GM12874 (cell line): Measurements from ENCODE around the gene TEF.

Experiments
- TF ChIP-seq, protein P1 (sequence below): IDR thresholded peaks from 2 replicates; pipeline ENCODE4 v1.5.1; 2011; ENCODE audit warnings: low read depth, mild to moderate bottlenecking, control low read depth, low read length, moderate library complexity; ENCODE audit not compliant: insufficient read depth

Gene TEF

GRCh38 chr22:41429951-41430332 lies 48.2 kb downstream of the TEF start:
- TF ChIP-seq, protein P1, sequence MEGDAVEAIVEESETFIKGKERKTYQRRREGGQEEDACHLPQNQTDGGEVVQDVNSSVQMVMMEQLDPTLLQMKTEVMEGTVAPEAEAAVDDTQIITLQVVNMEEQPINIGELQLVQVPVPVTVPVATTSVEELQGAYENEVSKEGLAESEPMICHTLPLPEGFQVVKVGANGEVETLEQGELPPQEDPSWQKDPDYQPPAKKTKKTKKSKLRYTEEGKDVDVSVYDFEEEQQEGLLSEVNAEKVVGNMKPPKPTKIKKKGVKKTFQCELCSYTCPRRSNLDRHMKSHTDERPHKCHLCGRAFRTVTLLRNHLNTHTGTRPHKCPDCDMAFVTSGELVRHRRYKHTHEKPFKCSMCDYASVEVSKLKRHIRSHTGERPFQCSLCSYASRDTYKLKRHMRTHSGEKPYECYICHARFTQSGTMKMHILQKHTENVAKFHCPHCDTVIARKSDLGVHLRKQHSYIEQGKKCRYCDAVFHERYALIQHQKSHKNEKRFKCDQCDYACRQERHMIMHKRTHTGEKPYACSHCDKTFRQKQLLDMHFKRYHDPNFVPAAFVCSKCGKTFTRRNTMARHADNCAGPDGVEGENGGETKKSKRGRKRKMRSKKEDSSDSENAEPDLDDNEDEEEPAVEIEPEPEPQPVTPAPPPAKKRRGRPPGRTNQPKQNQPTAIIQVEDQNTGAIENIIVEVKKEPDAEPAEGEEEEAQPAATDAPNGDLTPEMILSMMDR = no peak

DNA sequence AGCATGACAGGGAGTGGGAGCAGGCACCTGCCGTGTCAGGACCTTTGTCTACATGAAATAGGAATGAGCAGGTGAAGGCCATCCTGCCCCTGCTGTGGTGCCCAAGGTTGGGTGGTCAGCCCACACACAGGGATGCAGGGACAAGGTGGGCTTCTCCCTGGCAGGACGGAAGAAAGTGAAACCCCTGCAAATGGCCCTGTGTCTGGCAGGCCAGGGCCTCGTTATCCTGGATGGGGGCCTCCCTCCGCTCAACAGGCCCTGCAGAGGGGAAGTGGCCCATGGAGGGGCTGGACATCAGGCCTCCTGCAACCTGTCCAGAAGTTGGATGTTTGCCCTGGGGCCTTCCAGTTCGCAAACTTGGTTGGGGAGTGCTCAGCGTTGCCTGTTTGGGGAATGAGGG lies 49.9 kb downstream of the TEF start:
- TF ChIP-seq, protein P1 = no peak

DNA sequence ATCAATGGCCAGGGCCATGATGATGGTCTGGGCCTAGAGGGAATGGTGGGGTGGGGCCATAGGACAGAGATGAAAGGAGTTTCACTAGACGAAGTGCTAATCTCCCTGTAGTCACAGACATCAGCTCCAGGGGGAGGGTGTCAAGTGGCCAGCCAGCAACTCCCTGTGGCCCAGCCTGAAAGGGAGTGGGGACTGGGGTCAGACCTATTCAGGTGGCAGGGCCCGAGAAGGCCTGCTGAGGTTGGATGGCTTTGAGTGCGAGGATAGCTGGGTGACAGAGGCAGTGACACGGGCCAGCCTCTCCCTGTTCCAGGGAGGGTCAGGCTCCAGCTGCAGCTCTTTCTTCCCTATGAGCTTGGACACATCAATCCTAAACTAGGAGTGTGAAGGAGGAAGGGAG lies 53.8 kb downstream of the TEF start:
- TF ChIP-seq, protein P1 = no peak

DNA sequence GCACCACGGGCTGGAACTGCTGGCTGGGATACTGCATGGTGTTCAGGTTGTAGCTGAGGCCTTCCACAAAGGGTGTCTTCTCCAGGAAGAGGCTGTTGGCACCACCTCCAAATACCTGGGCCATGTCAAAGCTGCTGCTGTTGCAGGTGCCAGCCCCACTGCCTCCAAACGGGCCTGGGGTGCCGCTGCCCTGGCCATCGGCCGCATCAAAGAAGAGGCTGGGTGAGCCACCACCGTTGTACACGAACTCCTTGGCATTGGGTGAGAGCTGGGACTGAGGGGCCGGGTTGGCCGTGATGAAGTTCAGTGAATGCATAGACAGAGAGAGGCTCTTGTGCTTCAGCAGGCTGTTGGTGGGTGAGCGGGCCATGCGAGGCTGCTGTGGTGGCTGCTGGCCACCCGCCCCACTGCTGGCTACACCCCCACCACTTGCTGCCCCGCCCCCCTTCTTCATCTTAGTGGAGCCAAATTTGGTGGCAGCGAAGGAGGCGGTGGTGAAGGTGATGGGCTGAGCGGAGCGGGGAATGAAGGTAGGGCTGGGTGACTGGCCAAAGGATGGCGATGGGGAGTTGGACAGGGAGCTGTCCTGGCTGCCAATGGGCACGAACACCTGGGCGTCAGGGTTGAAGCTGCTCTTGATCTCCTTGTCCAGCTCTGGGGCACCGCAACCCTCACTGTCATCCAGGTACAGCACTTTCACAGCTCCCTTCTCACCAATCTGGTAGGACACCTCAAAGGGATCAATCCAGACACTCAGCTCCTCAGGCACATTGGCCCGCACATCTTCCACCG lies 54.8 kb downstream of the TEF start:
- TF ChIP-seq, protein P1 = no peak

DNA sequence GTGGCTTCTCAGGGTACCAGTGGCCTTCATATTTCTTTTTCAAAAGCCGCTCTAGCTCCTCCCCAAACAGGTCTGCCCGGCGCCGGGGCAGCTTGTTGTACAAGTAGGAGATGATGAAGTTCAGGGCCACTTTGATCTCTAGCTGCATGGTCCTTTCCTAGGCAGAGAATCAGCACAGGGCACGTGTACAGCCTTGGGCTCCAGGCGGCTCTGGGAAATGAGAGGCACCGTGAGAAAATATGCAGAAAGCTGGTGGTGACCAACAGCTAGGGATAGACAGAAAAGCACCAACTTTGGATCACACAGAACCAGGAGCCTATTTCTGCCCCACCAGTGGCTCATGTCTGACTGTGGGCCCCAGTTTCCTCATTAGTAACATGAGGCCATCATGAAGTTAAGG lies 55.5 kb downstream of the TEF start:
- TF ChIP-seq, protein P1 = no peak

DNA sequence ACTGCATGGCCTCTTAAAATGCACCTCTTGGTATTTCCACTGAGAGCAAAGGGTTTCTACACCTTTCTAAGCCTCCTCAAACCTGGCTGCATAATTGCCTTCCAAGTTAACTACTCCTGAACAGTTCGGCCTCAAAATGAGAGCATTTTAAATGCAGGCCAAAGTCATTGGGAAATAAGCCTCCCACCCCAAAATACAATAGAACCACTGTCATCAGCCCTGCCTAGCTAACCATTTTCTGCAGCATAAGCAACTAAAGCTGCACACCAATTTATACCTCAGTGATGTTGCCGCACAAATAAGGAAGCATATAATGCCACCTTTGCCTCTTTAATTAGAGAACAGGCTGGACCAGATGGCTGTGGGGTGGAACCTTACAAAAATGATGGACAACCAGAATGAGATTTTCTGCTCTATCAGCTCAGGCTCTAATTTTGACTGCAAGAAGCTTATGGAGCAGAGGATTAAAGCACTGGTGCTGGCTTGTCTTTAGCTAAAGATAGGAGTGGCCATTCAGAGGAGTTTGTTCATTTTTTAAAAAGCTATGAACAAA lies 60.6 kb downstream of the TEF start:
- TF ChIP-seq, protein P1 = no peak

DNA sequence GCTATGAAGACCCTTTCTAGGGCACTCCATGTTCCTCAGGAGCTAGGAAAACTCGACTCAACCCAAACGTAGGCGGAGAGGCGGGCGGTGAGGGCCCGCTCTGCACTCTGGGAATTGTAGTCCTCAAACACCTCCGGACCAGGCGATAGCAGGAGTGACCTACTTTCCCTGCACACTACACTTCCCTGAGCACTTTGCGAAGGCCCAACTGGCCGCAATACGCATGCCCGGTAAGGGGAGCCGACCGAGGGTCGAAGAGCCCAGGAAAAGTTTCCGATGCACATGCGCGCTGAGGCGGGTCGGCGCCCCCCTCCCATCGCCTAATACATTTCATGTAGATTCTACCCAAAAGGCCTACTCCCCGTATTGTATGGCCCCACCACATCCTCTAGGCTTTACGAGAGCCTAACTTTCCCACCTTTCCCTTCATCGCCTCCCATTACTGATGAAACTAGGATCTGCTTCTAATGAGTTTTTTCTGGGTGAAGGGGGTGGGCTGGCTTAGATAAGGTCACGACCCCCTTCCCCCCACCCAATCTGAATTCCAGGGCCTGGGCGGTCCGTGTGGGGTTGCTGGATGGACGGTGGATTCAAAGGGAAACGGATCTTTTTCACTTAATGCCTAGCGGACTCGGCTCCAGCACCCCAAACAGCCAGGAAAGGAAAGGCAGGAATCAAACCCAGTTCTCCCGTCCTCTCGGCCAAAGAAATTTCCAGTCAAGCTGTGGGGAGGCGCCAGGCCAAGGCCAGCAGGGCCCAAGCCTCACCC lies 62.8 kb downstream of the TEF start:
- TF ChIP-seq, protein P1 = no peak
